PC-9 (cell line): ENCODE measurements around the gene CSGALNACT2.

Source experiments
- EZH2 ChIP-seq: fragments of 200-600 bp; sonication (generic); IDR thresholded peaks from 2 replicates; pipeline ENCODE4 v1.8.0; 2017; ENCODE audit warnings: antibody characterized with exemption, low read depth
- TF ChIP-seq, protein P1 (sequence below): fragments of 200-600 bp; sonication (generic); conservative IDR thresholded peaks from 2 replicates; pipeline ENCODE4 v1.6.1; 2017; ENCODE audit warnings: mixed run types, antibody characterized with exemption, mild to moderate bottlenecking, moderate library complexity

DNA sequence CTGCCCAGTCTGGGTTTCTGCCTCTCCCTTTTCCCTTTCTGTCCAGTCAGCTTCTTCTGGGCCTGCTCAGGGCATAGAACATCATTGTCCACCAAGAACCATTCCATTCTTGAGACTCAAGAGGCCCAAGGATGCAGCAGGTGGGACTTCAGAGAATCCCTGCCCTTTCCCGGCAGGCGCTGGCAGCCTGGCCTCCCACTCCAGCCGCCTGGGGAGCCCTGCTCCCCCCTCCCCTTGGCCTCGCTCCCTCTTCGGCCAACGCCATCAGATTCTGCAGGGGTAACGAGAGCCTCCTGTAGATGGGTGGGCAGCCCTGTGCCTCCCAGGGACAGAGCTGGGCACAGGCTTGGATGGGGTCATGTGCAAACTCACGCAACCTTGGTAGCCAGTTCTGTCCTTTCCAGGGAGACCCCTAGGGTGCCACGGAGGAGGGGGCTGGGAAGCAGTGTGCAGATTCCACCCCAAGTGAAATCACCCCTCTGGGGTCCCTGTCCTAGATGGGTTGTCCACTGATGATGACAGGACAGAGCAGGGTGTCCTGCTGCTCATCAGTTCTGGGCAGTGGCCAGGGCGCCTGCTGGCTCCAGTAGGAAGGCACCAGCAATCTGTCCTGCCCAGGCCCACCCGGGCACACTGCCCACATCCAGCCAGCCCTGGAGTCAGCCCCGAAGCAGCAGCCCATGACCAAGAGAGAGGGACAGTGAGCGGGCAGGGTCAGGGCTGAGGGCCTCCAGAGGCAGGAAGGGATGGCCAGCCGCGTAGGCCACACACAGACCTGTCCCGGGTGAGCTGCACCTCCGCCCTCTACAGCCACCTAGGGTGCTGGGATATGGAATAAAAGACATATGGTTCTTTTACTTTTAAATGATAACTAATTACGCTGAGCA lies 80.9 kb downstream of the CSGALNACT2 start:
- TF ChIP-seq, protein P1, sequence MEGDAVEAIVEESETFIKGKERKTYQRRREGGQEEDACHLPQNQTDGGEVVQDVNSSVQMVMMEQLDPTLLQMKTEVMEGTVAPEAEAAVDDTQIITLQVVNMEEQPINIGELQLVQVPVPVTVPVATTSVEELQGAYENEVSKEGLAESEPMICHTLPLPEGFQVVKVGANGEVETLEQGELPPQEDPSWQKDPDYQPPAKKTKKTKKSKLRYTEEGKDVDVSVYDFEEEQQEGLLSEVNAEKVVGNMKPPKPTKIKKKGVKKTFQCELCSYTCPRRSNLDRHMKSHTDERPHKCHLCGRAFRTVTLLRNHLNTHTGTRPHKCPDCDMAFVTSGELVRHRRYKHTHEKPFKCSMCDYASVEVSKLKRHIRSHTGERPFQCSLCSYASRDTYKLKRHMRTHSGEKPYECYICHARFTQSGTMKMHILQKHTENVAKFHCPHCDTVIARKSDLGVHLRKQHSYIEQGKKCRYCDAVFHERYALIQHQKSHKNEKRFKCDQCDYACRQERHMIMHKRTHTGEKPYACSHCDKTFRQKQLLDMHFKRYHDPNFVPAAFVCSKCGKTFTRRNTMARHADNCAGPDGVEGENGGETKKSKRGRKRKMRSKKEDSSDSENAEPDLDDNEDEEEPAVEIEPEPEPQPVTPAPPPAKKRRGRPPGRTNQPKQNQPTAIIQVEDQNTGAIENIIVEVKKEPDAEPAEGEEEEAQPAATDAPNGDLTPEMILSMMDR, result no peak
- no peak for TF ChIP-seq EZH2
